ENCODE results near the gene CACFD1. TPM values are rescaled to one million over a fixed set of nuclear protein-coding genes. Genes with fewer than 3 reads are reported as not detected.
"Not testable (repeated sequence)": the region's sequence is repeated elsewhere in the genome, so short reads cannot be mapped to it uniquely, and the experiment has no call there.

CACFD1 gene
- total and polyA plus RNA-seq, 9 of the 15 experiments (the other 6 are each of a cell fraction or from before 2014, with no cell fraction given): 0.11 to 1.4 (median 1.1) TPM; not detected in 2

DNA sequence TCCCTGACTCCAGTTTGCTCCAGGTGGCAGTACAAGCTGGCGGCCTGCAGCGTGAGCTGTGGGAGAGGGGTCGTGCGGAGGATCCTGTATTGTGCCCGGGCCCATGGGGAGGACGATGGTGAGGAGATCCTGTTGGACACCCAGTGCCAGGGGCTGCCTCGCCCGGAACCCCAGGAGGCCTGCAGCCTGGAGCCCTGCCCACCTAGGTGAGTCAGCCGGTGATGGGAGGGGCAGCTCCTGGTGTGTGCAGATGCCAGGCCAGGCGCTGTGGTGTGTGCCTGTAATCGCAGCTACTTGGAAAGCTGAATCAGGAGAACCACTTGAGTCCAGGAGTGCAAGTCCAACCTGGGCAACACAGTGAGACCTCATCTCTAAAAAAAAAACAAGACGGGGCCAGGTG, 10.0 kb upstream of the CACFD1 start (continued):
- TF ChIP-seq RREB1 (CRISPR knock-in tag; IDR thresholded peaks at IDR 0.05) (no peak), ZSCAN29 (IDR thresholded peaks at IDR 0.05) (no peak), MAFG (tag; conservative IDR thresholded peaks at IDR 0.05) (no peak), MCM5 (IDR thresholded peaks at IDR 0.05; ENCODE audit: low read depth) (no peak), ZNF41 (CRISPR knock-in tag; conservative IDR thresholded peaks at IDR 0.05) (no peak), RBM17 (IDR thresholded peaks at IDR 0.05; ENCODE audit: borderline replicate concordance, low read depth, low read length) (no peak), CBX2 (IDR thresholded peaks at IDR 0.05; ENCODE audit: insufficient read depth, low read length, poor library complexity, severe bottlenecking) (no peak), ZNF324 (CRISPR knock-in tag; IDR thresholded peaks at IDR 0.05) (no peak), ZBTB1 (CRISPR knock-in tag; IDR thresholded peaks at IDR 0.05; ENCODE audit: borderline replicate concordance, low read depth) (no peak), NFXL1 (CRISPR knock-in tag; IDR thresholded peaks at IDR 0.05) (no peak)
- TF ChIP-seq, protein P1, sequence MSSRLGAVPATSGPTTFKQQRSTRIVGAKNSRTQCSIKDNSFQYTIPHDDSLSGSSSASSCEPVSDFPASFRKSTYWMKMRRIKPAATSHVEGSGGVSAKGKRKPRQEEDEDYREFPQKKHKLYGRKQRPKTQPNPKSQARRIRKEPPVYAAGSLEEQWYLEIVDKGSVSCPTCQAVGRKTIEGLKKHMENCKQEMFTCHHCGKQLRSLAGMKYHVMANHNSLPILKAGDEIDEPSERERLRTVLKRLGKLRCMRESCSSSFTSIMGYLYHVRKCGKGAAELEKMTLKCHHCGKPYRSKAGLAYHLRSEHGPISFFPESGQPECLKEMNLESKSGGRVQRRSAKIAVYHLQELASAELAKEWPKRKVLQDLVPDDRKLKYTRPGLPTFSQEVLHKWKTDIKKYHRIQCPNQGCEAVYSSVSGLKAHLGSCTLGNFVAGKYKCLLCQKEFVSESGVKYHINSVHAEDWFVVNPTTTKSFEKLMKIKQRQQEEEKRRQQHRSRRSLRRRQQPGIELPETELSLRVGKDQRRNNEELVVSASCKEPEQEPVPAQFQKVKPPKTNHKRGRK (tag; IDR thresholded peaks at IDR 0.05): no peak
- TF ChIP-seq, protein P2, sequence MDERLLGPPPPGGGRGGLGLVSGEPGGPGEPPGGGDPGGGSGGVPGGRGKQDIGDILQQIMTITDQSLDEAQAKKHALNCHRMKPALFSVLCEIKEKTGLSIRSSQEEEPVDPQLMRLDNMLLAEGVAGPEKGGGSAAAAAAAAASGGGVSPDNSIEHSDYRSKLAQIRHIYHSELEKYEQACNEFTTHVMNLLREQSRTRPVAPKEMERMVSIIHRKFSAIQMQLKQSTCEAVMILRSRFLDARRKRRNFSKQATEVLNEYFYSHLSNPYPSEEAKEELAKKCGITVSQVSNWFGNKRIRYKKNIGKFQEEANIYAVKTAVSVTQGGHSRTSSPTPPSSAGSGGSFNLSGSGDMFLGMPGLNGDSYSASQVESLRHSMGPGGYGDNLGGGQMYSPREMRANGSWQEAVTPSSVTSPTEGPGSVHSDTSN (CRISPR knock-in tag; IDR thresholded peaks at IDR 0.05; ENCODE audit: low read depth): no peak
- TF ChIP-seq, protein P2 (tag; conservative IDR thresholded peaks at IDR 0.05; ENCODE audit: low read depth): no peak

DNA sequence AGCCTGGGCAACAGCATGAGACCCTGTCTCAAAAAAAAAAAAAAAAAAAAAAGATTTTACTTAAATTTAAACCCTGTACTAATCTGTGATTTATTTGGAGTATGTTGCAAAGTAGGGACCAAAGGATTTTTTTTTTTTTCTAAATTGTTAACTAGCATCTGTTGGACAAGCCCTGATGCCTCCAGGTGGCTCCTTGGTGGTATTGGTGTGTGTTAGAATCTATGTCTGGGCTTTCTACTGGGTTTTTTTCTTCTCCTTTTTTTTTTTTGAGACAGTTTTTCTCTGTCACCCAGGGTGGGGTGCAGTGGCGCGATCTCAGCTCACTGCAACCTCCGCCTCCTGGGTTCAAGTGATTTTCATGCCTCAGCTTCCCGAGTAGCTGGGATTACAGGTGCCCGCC, 7.9 kb upstream of the CACFD1 start:
- H2AFZ ChIP-seq (ENCODE audit: low read depth, low read length); H3K9me1 ChIP-seq (ENCODE audit: control insufficient read depth, insufficient read depth, low read length); CTCF ChIA-PET (ENCODE audit: low intra/inter-chr PET ratio); H3K79me2 ChIP-seq (ENCODE audit: control insufficient read depth, insufficient read depth, low read length); in situ Hi-C loops (cut with MboI); POLR2A ChIA-PET; H3K4me2 ChIP-seq (ENCODE audit: insufficient read depth, low read length); DNase-seq (ENCODE audit: extremely low read depth in 1 of 4, low spot score in 3 of 4); H3K27ac ChIP-seq (ENCODE audit: extremely low read depth, low read depth, low read length); H3K9ac ChIP-seq (ENCODE audit: insufficient read depth in 1 of 2, low read depth in 2 of 2, low read length in 2 of 2); H3K4me3 ChIP-seq; FAIRE-seq; H3K9me3 ChIP-seq (replicated peaks; ENCODE audit: control insufficient read depth, insufficient read depth, low read depth, low read length); ATAC-seq; BruUV-seq (replicated peaks); intact Hi-C loops (cut with micrococcal nuclease); H3K36me3 ChIP-seq (ENCODE audit: control insufficient read depth, insufficient read depth, low read length): not testable (repeated sequence)
- peaks cover 18 to 63% of the 10 kb centered on the region in 2 experiments; a peak in 4 of 5 replicates for H3K27me3 ChIP-seq (ENCODE audit: control insufficient read depth in 2 of 2, insufficient read depth in 2 of 2, low read length in 2 of 2)
- WGBS (ENCODE audit: insufficient coverage, low coverage, missing lambda C conversion rate): 0% methylated on average over 5 of the region's 5 CpGs
- peaks cover 0 to 25% of the 10 kb centered on the region in 2 experiments; a peak in 2 of 5 replicates for H3K4me1 ChIP-seq (replicated peaks in 1 of 2; ENCODE audit: control insufficient read depth in 2 of 2, insufficient read depth in 2 of 2, low read length in 2 of 2)
- peaks cover 11% of the 10 kb centered on the region; the same call in 1 of the 2 replicates for H4K20me1 ChIP-seq (replicated peaks; ENCODE audit: control insufficient read depth, insufficient read depth, low read length)
